ENCODE measurements around the gene KSR1. TPM values are rescaled to one million over a fixed set of nuclear protein-coding genes. Genes with fewer than 3 reads are reported as not detected.

KSR1 gene
- total and polyA plus RNA-seq, 2 of the 8 experiments (the other 6 are each of a cell fraction or from before 2014, with no cell fraction given), result 14.1 to 34.7 TPM

GRCh38 chr17:27634776-27635175 is 178.5 kb downstream of the KSR1 start (continued):
- TF ChIP-seq RXRA (IDR thresholded peaks at IDR 0.05; ENCODE audit: insufficient read depth, low read depth, low read length), result no peak
- no peak for TF ChIP-seq NRF1 (IDR thresholded peaks at IDR 0.05; ENCODE audit: low read depth, low read length)
- no peak for TF ChIP-seq ZNF274 (IDR thresholded peaks at IDR 0.05; ENCODE audit: borderline replicate concordance, extremely low read depth, low read length)
- no peak for TF ChIP-seq JUN (IDR thresholded peaks at IDR 0.05; ENCODE audit: low read depth, low read length)
- TF ChIP-seq CHD2 (IDR thresholded peaks at IDR 0.05; ENCODE audit: low read length), result no peak
- no peak for TF ChIP-seq BRCA1 (IDR thresholded peaks at IDR 0.05; ENCODE audit: low read depth, low read length)

All from H1 (cell line).